SU-DHL-6 (cell line): ENCODE results near the gene ULK3.

Experiments
- CTCF ChIP-seq: fragments of 200-600 bp; sonication (generic); IDR thresholded peaks from one replicate; pipeline ENCODE4 v1.5.1; 2017; ENCODE audit warnings: antibody characterized with exemption, mild to moderate bottlenecking, low read length, moderate library complexity; ENCODE audit not compliant: insufficient read depth, poor library complexity, severe bottlenecking
- EZH2phosphoT487 ChIP-seq: fragments of 200-600 bp; sonication (generic), shearing (Covaris generic); conservative IDR thresholded peaks from 2 replicates; pipeline ENCODE4 v1.6.1; 2018; ENCODE audit warnings: mild to moderate bottlenecking, antibody characterized with exemption, low read length, moderate library complexity, mixed read lengths

- TF ChIP-seq CTCF (no peak), EZH2phosphoT487 (no peak)
Observed at GRCh38 chr15:74843445-74843828, 481 bp upstream of the ULK3 start.
